Measurements from ENCODE around the gene ATF1.

DNA sequence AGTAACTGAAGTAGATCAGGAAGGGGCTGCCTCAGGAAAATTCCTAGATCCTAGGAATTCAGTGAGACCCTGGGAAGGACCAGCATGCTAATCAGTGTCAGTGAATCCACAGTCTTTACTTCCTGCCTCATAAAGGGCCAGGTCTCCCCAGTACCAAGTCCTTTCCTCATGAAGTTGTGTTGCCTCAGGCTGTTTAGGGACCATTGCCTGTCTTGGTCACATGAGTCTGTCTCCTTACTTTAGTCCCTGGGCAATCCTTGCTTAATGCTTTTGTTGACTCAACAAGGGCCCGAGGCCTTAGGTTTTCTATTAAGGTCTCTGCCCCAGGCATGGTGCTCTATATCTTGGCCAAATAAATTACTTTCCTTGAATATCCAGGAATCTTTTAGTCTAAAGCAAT lies 16.1 kb upstream of the ATF1 start:
- TF ChIP-seq CTCF (IDR thresholded peaks at IDR 0.05; ENCODE audit: low read depth, low read length), result no peak
- no peak for TF ChIP-seq EZH2phosphoT487 (IDR thresholded peaks at IDR 0.05; ENCODE audit: low read depth)
